A549 (cell line): ENCODE results near the gene LRRC36.

Source experiments
- CBX8 ChIP-seq: fragments of 200-600 bp; sonication (generic); IDR thresholded peaks from 2 replicates; pipeline ENCODE4 v1.6.1; 2016
- CEBPB ChIP-seq, 2 experiments: fragments of >200 bp in 1 of 2; sonication (Bioruptor Twin) in 1 of 2; formaldehyde crosslinking in 1 of 2; IDR thresholded peaks; 2 replicates each; pipeline ENCODE4 v1.6.1; 2012 to 2016
- GATA3 ChIP-seq: IDR thresholded peaks from 2 replicates; pipeline ENCODE4 v1.6.1; 2012; ENCODE audit warnings: borderline replicate concordance
- KDM5A ChIP-seq: fragments of 200-600 bp; sonication (generic); IDR thresholded peaks from 2 replicates; pipeline ENCODE4 v1.6.1; 2016; ENCODE audit warnings: antibody characterized with exemption, mild to moderate bottlenecking
- NFE2L2 ChIP-seq: fragments of 150-350 bp; conservative IDR thresholded peaks from 2 replicates; pipeline ENCODE4 v1.6.1; 2014; ENCODE audit warnings: low read length
- REST ChIP-seq: fragments of 200-600 bp; sonication (generic); IDR thresholded peaks from 2 replicates; pipeline ENCODE4 v1.6.1; 2016; ENCODE audit warnings: antibody characterized with exemption, mild to moderate bottlenecking, moderate library complexity
- TF ChIP-seq, protein P1 (sequence below): fragments of >200 bp; sonication (Bioruptor Twin); formaldehyde crosslinking; IDR thresholded peaks from 3 replicates; pipeline ENCODE4 v1.5.1; 2016

- TF ChIP-seq, protein P1, sequence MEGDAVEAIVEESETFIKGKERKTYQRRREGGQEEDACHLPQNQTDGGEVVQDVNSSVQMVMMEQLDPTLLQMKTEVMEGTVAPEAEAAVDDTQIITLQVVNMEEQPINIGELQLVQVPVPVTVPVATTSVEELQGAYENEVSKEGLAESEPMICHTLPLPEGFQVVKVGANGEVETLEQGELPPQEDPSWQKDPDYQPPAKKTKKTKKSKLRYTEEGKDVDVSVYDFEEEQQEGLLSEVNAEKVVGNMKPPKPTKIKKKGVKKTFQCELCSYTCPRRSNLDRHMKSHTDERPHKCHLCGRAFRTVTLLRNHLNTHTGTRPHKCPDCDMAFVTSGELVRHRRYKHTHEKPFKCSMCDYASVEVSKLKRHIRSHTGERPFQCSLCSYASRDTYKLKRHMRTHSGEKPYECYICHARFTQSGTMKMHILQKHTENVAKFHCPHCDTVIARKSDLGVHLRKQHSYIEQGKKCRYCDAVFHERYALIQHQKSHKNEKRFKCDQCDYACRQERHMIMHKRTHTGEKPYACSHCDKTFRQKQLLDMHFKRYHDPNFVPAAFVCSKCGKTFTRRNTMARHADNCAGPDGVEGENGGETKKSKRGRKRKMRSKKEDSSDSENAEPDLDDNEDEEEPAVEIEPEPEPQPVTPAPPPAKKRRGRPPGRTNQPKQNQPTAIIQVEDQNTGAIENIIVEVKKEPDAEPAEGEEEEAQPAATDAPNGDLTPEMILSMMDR, result no peak
- no peak for TF ChIP-seq REST
- no peak for TF ChIP-seq CBX8
- TF ChIP-seq CEBPB (IDR thresholded peaks at IDR 0.05), result no peak
- TF ChIP-seq NFE2L2, result no peak
- no peak for TF ChIP-seq GATA3
- no peak for TF ChIP-seq KDM5A
These were observed 40.0 kb upstream of the LRRC36 start for GRCh38 chr16:67286441-67287235.
